Measurements from ENCODE around the gene ACAA1. TPM values are rescaled to one million over a fixed set of nuclear protein-coding genes. Genes with fewer than 3 reads are reported as not detected.

ACAA1 gene
- total and polyA plus RNA-seq, 4 donors: 39.3 to 69.2 (median 56.6) TPM

GRCh38 chr3:38119821-38120692 is 16.9 kb downstream of the ACAA1 start:
- no peak overlapping the region for H3K27ac ChIP-seq (ENCODE audit: low read depth in 1 of 2, low read length in 2 of 2)
- 81 to 84% methylated on average over 7 of the region's 7 CpGs for WGBS, 2 donors

GRCh38 chr3:38119248-38119544 is 17.7 kb downstream of the ACAA1 start:
- 93 to 96% methylated on average over 1 of the region's 1 CpG for WGBS, 2 donors
- intact Hi-C loops (cut with DNase I): no loop called here
- ATAC-seq (ENCODE audit: low FRiP score) (no peak), DNase-seq (no peak)
- Histone ChIP-seq H3K27me3 (ENCODE audit: control insufficient read depth in 1 of 2, insufficient read depth in 2 of 2, low read length in 1 of 2) (no peaks in the 10 kb centered on the region), H3K4me3 (ENCODE audit: low read length in 2 of 2) (no peak overlapping the region), H3K27ac (ENCODE audit: low read depth in 1 of 2, low read length in 2 of 2) (no peak overlapping the region), H3K9me3 (ENCODE audit: control insufficient read depth, low read length) (no peaks in the 10 kb centered on the region), H3K36me3 (ENCODE audit: control insufficient read depth in 1 of 2, insufficient read depth in 2 of 2, low read length in 1 of 2) (no peaks in the 10 kb centered on the region), H3K4me1 (ENCODE audit: control insufficient read depth in 1 of 2, insufficient read depth in 2 of 2, low read length in 2 of 2) (no peaks in the 10 kb centered on the region)

More at GRCh38 chr3:38119821-38120692, 16.9 kb downstream of the ACAA1 start:
- DNase-seq: no peak
- Histone ChIP-seq H3K9me3 (ENCODE audit: control insufficient read depth, low read length) (no peaks in the 10 kb centered on the region), H3K4me3 (ENCODE audit: low read length in 2 of 2) (no peak overlapping the region), H3K27me3 (ENCODE audit: control insufficient read depth in 1 of 2, insufficient read depth in 2 of 2, low read length in 1 of 2) (no peaks in the 10 kb centered on the region), H3K4me1 (ENCODE audit: control insufficient read depth in 1 of 2, insufficient read depth in 2 of 2, low read length in 2 of 2) (no peaks in the 10 kb centered on the region), H3K36me3 (ENCODE audit: control insufficient read depth in 1 of 2, insufficient read depth in 2 of 2, low read length in 1 of 2) (no peaks in the 10 kb centered on the region)
- intact Hi-C loops (cut with DNase I): loop anchor here in 1 of 2 donors (5.0 kb wide), 1 partner anchor 83 kb away; the partner anchor contains the start of gene DLEC1
- ATAC-seq (ENCODE audit: low FRiP score): no peak

- Histone ChIP-seq H3K27ac (ENCODE audit: low read depth in 1 of 2, low read length in 2 of 2) (no peak overlapping the region), H3K36me3 (ENCODE audit: control insufficient read depth in 1 of 2, insufficient read depth in 2 of 2, low read length in 1 of 2) (no peaks in the 10 kb centered on the region), H3K4me1 (ENCODE audit: control insufficient read depth in 1 of 2, insufficient read depth in 2 of 2, low read length in 2 of 2) (no peaks in the 10 kb centered on the region), H3K4me3 (ENCODE audit: low read length in 2 of 2) (no peak overlapping the region), H3K27me3 (ENCODE audit: control insufficient read depth in 1 of 2, insufficient read depth in 2 of 2, low read length in 1 of 2) (no peaks in the 10 kb centered on the region), H3K9me3 (ENCODE audit: control insufficient read depth, low read length) (no peaks in the 10 kb centered on the region)
- no peak for ATAC-seq (ENCODE audit: low FRiP score)
- 86 to 90% methylated on average over 13 of the region's 13 CpGs for WGBS, 2 donors
- intact Hi-C loops (cut with DNase I): no loop called here
- DNase-seq: no peak
Measured at GRCh38 chr3:38118421-38119247, 18.3 kb downstream of the ACAA1 start.

GRCh38 chr3:38117748-38118420 is 19.0 kb downstream of the ACAA1 start:
- Histone ChIP-seq H3K4me1 (ENCODE audit: control insufficient read depth in 1 of 2, insufficient read depth in 2 of 2, low read length in 2 of 2) (no peaks in the 10 kb centered on the region), H3K36me3 (ENCODE audit: control insufficient read depth in 1 of 2, insufficient read depth in 2 of 2, low read length in 1 of 2) (no peaks in the 10 kb centered on the region), H3K4me3 (ENCODE audit: low read length in 2 of 2) (no peak overlapping the region), H3K9me3 (ENCODE audit: control insufficient read depth, low read length) (no peaks in the 10 kb centered on the region), H3K27me3 (ENCODE audit: control insufficient read depth in 1 of 2, insufficient read depth in 2 of 2, low read length in 1 of 2) (no peaks in the 10 kb centered on the region), H3K27ac (ENCODE audit: low read depth in 1 of 2, low read length in 2 of 2) (no peak overlapping the region)
- DNase-seq (peak; percentile 71 to 88), ATAC-seq (ENCODE audit: low FRiP score) (peak; percentile 65)
- 51 to 52% methylated on average over 11 of the region's 11 CpGs for WGBS, 2 donors
- intact Hi-C loops (cut with DNase I): no loop called here

GRCh38 chr3:38117163-38117716 is 19.7 kb downstream of the ACAA1 start:
- H3K4me3 ChIP-seq (ENCODE audit: low read length in 2 of 2): no peak overlapping the region
- H3K4me1 ChIP-seq (ENCODE audit: control insufficient read depth in 1 of 2, insufficient read depth in 2 of 2, low read length in 2 of 2): no peaks in the 10 kb centered on the region
- no peak for ATAC-seq (ENCODE audit: low FRiP score)
- H3K27ac ChIP-seq (ENCODE audit: low read depth in 1 of 2, low read length in 2 of 2): no peak overlapping the region
- H3K27me3 ChIP-seq (ENCODE audit: control insufficient read depth in 1 of 2, insufficient read depth in 2 of 2, low read length in 1 of 2): no peaks in the 10 kb centered on the region
- no peaks in the 10 kb centered on the region for H3K36me3 ChIP-seq (ENCODE audit: control insufficient read depth in 1 of 2, insufficient read depth in 2 of 2, low read length in 1 of 2)
- WGBS, 2 donors: 45 to 46% methylated on average over 10 of the region's 10 CpGs
- intact Hi-C loops (cut with DNase I): no loop called here
- DNase-seq: peak in 1 of 2 donors; percentile 68
- H3K9me3 ChIP-seq (ENCODE audit: control insufficient read depth, low read length): no peaks in the 10 kb centered on the region

- intact Hi-C loops (cut with DNase I): no loop called here
- Histone ChIP-seq H3K9me3 (ENCODE audit: control insufficient read depth, low read length) (no peaks in the 10 kb centered on the region), H3K36me3 (ENCODE audit: control insufficient read depth in 1 of 2, insufficient read depth in 2 of 2, low read length in 1 of 2) (no peaks in the 10 kb centered on the region), H3K27me3 (ENCODE audit: control insufficient read depth in 1 of 2, insufficient read depth in 2 of 2, low read length in 1 of 2) (no peaks in the 10 kb centered on the region), H3K4me1 (ENCODE audit: control insufficient read depth in 1 of 2, insufficient read depth in 2 of 2, low read length in 2 of 2) (no peaks in the 10 kb centered on the region), H3K4me3 (ENCODE audit: low read length in 2 of 2) (no peak overlapping the region), H3K27ac (ENCODE audit: low read depth in 1 of 2, low read length in 2 of 2) (no peak overlapping the region)
- DNase-seq: peak in 1 of 2 donors; percentile 63
- no peak for ATAC-seq (ENCODE audit: low FRiP score)
- WGBS, 2 donors: 83 to 85% methylated on average over 12 of the region's 12 CpGs
Measured at GRCh38 chr3:38116471-38117162, 20.3 kb downstream of the ACAA1 start.

- WGBS, 2 donors: 69 to 72% methylated on average over 9 of the region's 9 CpGs
- ATAC-seq (ENCODE audit: low FRiP score) (no peak), DNase-seq (peak in 1 of 2 donors; percentile 43)
- intact Hi-C loops (cut with DNase I): no loop called here
- H3K27ac ChIP-seq (ENCODE audit: low read depth in 1 of 2, low read length in 2 of 2): no peak overlapping the region
- H3K9me3 ChIP-seq (ENCODE audit: control insufficient read depth, low read length): no peaks in the 10 kb centered on the region
- H3K4me1 ChIP-seq (ENCODE audit: control insufficient read depth in 1 of 2, insufficient read depth in 2 of 2, low read length in 2 of 2): no peaks in the 10 kb centered on the region
- no peak overlapping the region for H3K4me3 ChIP-seq (ENCODE audit: low read length in 2 of 2)
- no peaks in the 10 kb centered on the region for H3K36me3 ChIP-seq (ENCODE audit: control insufficient read depth in 1 of 2, insufficient read depth in 2 of 2, low read length in 1 of 2)
- no peaks in the 10 kb centered on the region for H3K27me3 ChIP-seq (ENCODE audit: control insufficient read depth in 1 of 2, insufficient read depth in 2 of 2, low read length in 1 of 2)
Measured at GRCh38 chr3:38115645-38116427, 21.1 kb downstream of the ACAA1 start.
